ENCODE results near the gene PSME1. TPM values are rescaled to one million over a fixed set of nuclear protein-coding genes. Genes with fewer than 3 reads are reported as not detected.

PSME1 gene
- total and polyA plus RNA-seq, 10 of the 15 experiments (the other 5 are each of a cell fraction or from before 2014, with no cell fraction given): 250 to 1,378 (median 412) TPM

- Histone ChIP-seq H3K36me3 (ENCODE audit: control insufficient read depth in 2 of 2, insufficient read depth in 2 of 2, low read length in 1 of 2) (peaks cover 17 to 38% of the 10 kb centered on the region in 2 experiments), H3K4me3 (no peak overlapping the region), H3K79me2 (ENCODE audit: control insufficient read depth, insufficient read depth, low read length) (peaks cover 20% of the 10 kb centered on the region), H3K27me3 (replicated peaks in 1 of 2; ENCODE audit: control insufficient read depth in 2 of 2, insufficient read depth in 2 of 2, low read length in 1 of 2) (no peaks in the 10 kb centered on the region), H3K4me1 (ENCODE audit: control insufficient read depth, insufficient read depth, low read length) (0 out of 2 replicates have a peak, but pooled peaks cover 4% of the 10 kb centered on the region), H4K20me1 (ENCODE audit: control insufficient read depth, insufficient read depth) (no peaks in the 10 kb centered on the region), H3K9ac (ENCODE audit: control insufficient read depth, insufficient read depth, low read length) (no peak overlapping the region), H3K27ac (ENCODE audit: control insufficient read depth, insufficient read depth) (no peak overlapping the region), H3K9me3 (replicated peaks; ENCODE audit: control insufficient read depth, insufficient read depth, low read length) (no peaks in the 10 kb centered on the region), H2AFZ (ENCODE audit: control insufficient read depth, low read depth, low read length) (no peak overlapping the region), H3K4me2 (ENCODE audit: control insufficient read depth, insufficient read depth) (no peak overlapping the region)
- DNase-seq (ENCODE audit: low read depth, low spot score) (no peak), ATAC-seq (no peak), FAIRE-seq (no peak)
- TF ChIP-seq CHD4 (IDR thresholded peaks at IDR 0.05) (no peak), SIN3A (IDR thresholded peaks at IDR 0.05; ENCODE audit: low read depth, low read length) (no peak), YBX1 (IDR thresholded peaks at IDR 0.05) (no peak)
- in situ Hi-C loops (cut with MboI): no loop called here
- RAD21 ChIA-PET (ENCODE audit: unreplicated experiment): no interaction called here
- intact Hi-C loops (cut with micrococcal nuclease; ENCODE audit: unreplicated experiment): no loop called here
- 93% methylated on average over 9 of the region's 11 CpGs for WGBS (ENCODE audit: insufficient coverage, insufficient replicate concordance, low lambda C conversion rate, missing lambda C conversion rate)
- CTCF ChIA-PET: no interaction called here
- POLR2A ChIA-PET: no interaction called here
- BruUV-seq (replicated peaks): no TSS peak
- SMC1A ChIA-PET (ENCODE audit: uncharacterized antibody, unreplicated experiment): interaction anchor here (1.5 kb wide), 1 partner anchor 11 kb away, joined by 3 read pairs; no protein-coding TSS in a partner anchor
These were observed 49.7 kb downstream of the PSME1 start for GRCh38 chr14:24185741-24186140.

- DNase-seq (ENCODE audit: low read depth, low spot score): no peak
- RAD21 ChIA-PET (ENCODE audit: unreplicated experiment): interaction anchor here (1.1 to 2.8 kb wide), 3 partner anchors 26 to 111 kb away, joined by 3 to 13 read pairs (median 9); partner anchors contain the start of gene IRF9
- ATAC-seq: no peak
- Histone ChIP-seq H4K20me1 (ENCODE audit: control insufficient read depth, insufficient read depth) (no peaks in the 10 kb centered on the region), H3K36me3 (ENCODE audit: control insufficient read depth in 2 of 2, insufficient read depth in 2 of 2, low read length in 1 of 2) (peaks cover 17 to 28% of the 10 kb centered on the region in 2 experiments), H2AFZ (ENCODE audit: control insufficient read depth, low read depth, low read length) (no peak overlapping the region), H3K9ac (ENCODE audit: control insufficient read depth, insufficient read depth, low read length) (no peak overlapping the region; the same call in 1 of the 2 replicates), H3K4me1 (ENCODE audit: control insufficient read depth, insufficient read depth, low read length) (0 out of 2 replicates have a peak, but pooled peaks cover 4% of the 10 kb centered on the region), H3K27me3 (replicated peaks in 1 of 2; ENCODE audit: control insufficient read depth in 2 of 2, insufficient read depth in 2 of 2, low read length in 1 of 2) (no peaks in the 10 kb centered on the region), H3K79me2 (ENCODE audit: control insufficient read depth, insufficient read depth, low read length) (peaks cover 20% of the 10 kb centered on the region), H3K9me3 (replicated peaks; ENCODE audit: control insufficient read depth, insufficient read depth, low read length) (no peaks in the 10 kb centered on the region), H3K4me2 (ENCODE audit: control insufficient read depth, insufficient read depth) (peak overlapping the region; percentile 78; the same call in 1 of the 2 replicates), H3K27ac (ENCODE audit: control insufficient read depth, insufficient read depth) (no peak overlapping the region), H3K4me3 (no peak overlapping the region)
- SMC1A ChIA-PET (ENCODE audit: uncharacterized antibody, unreplicated experiment): interaction anchor here (1.6 kb wide), 1 partner anchor 84 kb away, joined by 3 read pairs; the partner anchor contains the start of gene RABGGTA
- no peak for FAIRE-seq
- 90% methylated on average over 10 of the region's 10 CpGs for WGBS (ENCODE audit: insufficient coverage, insufficient replicate concordance, low lambda C conversion rate, missing lambda C conversion rate)
- intact Hi-C loops (cut with micrococcal nuclease; ENCODE audit: unreplicated experiment): no loop called here
- TF ChIP-seq RBBP5 (conservative IDR thresholded peaks at IDR 0.05) (no peak), SMAD5 (IDR thresholded peaks at IDR 0.05; ENCODE audit: low read depth) (no peak), ZZZ3 (IDR thresholded peaks at IDR 0.05; ENCODE audit: control insufficient read depth, insufficient read length, low read depth) (no peak), BRCA1 (IDR thresholded peaks at IDR 0.05; ENCODE audit: low read depth, low read length) (no peak), NFXL1 (IDR thresholded peaks at IDR 0.05; ENCODE audit: borderline replicate concordance) (no peak), SPI1 (IDR thresholded peaks at IDR 0.05; ENCODE audit: borderline replicate concordance, insufficient read depth, low read depth, low read length) (no peak), MTA2 (IDR thresholded peaks at IDR 0.05; ENCODE audit: low read depth) (no peak), JUNB (IDR thresholded peaks at IDR 0.05) (no peak), CREB1 (IDR thresholded peaks at IDR 0.05; ENCODE audit: low read depth) (no peak), ETV6 (conservative IDR thresholded peaks at IDR 0.05 in 1 of 2, IDR thresholded peaks at IDR 0.05 in 1 of 2; ENCODE audit: borderline replicate concordance in 1 of 2, low read depth in 1 of 2) (no peak)
- in situ Hi-C loops (cut with MboI): no loop called here
- CTCF ChIA-PET: interaction anchor here (0.8 to 1.1 kb wide), 3 partner anchors 26 to 121 kb away, joined by 3 read pairs; partner anchors contain the start of genes CIDEB and IRF9
- no TSS peak for BruUV-seq (replicated peaks)
- POLR2A ChIA-PET: interaction anchor here (1.0 to 3.0 kb wide), 4 partner anchors 9 to 56 kb away, joined by 3 to 28 read pairs (median 13); partner anchors contain the start of genes CHMP4A, IRF9, TINF2 and TM9SF1
These were observed 51.0 kb downstream of the PSME1 start for GRCh38 chr14:24186831-24187538.
